SIG-M5 (cell line): Measurements from ENCODE around the gene TMX3.

ENCODE experiments used
- DNase-seq: peaks from one replicate; lab custom pipeline; 2025; lab: John Stamatoyannopoulos, UW

TMX3 gene

DNA sequence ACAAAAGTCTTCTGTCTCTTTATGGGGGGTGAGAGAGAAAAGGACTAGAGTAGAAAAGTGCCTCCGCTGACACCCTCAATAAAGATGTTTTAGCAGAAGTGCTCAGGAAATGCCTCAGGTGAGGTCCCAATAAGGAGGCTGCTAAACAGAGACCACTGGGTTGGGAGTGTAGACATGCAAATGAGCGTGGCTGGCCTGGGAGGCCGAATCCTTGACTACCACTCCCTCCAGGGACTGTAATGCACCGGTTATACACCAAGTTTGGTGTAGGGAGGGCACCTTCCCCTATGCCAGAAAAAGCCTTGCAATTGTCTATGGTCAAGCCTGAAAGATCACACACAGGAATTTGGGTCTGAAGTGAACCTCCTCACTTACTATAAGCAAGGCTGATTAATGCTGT lies 1.8 kb downstream of the TMX3 start:
- no peak for DNase-seq

DNA sequence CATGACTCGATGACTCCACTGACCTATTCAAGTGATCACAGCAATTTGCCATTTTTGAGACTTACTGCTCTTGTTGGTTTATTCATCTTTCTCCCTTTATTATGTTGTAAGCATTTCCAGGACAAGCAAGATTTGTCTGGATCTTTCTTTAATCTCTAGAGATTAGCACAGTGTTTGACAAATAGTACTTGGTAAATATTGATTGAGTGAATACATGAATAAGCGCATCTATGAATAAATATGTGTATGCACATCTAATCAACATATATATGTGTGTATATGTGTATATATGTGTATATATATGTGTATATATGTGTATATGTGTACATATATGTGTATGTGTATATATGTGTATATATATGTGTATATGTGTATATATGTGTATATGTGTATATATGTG lies 7.3 kb downstream of the TMX3 start:
- DNase-seq = no peak

- no peak for DNase-seq
Observed at GRCh38 chr18:68705119-68705518, 9.8 kb downstream of the TMX3 start.

GRCh38 chr18:68703326-68703725 lies 11.6 kb downstream of the TMX3 start:
- no peak for DNase-seq

DNA sequence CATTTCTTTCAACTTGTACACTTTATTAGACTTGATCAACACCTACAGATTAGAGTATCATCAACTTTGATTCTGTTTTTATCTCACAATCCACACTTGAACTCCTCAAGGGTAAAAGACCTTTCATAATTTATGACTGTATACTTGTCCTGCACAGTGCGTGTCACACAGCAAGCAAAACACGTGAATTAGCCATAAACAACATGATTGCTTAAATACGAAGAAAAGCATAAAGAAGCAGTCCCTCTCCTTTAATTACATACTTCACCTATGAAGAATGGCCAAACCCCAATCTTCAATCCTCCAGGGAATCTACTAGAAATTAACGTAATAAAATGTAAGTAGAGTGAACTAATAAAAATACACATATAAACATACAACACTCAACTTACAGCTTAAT lies 13.6 kb downstream of the TMX3 start:
- no peak for DNase-seq

DNA sequence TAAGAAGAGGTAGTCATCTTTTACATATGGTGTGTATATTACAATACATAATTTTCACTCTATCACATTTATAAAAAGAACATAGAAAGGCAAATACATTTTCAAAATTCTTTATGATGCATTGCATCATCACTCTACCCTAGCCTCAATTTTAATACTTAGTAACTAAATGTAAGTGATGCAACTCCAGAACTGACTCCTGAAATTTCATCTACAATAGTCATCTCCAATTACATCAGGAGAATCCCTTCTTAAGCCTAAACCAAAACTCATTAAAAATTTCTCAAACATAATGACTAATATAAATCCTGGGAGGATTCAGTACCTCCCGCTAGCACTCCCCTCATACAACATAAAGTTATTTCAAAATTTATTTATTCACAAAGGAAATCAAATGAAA lies 15.9 kb downstream of the TMX3 start:
- DNase-seq = no peak

DNA sequence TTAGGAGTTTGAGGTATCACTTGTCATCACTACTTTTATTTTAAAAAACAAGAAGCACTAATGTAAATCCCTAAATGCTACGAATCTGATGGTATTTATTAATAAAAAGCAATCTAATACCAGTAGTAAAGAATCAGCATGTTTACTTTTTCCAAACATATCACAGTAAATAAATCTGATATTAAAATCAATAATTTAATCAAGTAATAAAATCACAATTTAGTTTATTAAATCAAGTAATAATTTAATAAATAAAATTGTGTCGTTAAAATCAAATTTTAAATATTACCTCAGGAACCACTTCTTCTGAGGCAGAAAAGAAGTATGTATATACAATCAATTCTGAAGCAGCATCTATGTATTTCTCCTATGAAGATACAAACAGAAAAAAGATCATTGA lies 18.0 kb downstream of the TMX3 start:
- no peak for DNase-seq

- no peak for DNase-seq
Observed at GRCh38 chr18:68694316-68694715, 20.6 kb downstream of the TMX3 start.

DNA sequence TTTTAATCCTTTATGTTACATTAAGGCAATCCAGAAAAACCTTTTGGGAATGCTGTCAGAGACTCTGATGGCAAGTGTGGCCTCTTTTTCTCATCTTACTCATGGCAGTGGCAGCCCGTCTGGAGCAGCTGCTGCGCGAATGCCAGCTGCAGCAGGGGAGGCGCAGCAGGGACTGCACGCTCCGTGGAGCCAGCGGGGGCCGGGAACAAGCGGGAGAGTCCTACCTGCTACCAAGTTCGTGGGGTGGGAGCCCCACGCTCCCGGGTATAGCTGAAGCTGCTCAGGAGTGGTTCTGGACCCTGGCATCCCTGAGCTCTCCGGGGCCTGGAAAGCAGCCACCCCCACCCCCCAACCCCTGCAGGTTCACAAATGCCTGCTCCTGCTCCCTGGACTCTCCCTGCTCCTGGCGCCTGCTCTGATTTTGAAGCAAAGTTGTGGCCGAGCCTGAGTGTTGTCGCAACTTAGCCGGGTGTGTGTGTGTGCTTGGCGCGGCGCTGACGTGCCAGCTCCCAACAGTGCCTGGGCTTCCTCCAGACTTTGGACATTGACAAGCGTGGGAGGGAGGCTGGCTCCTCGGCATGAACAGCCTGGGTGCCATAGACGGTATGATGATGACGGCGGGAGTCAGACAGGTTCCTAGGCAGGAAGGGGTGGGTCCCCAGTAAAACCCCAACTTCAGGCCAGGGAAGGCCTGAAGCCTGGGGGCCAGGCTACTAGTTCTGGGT lies 21.7 kb downstream of the TMX3 start:
- DNase-seq = no peak

DNA sequence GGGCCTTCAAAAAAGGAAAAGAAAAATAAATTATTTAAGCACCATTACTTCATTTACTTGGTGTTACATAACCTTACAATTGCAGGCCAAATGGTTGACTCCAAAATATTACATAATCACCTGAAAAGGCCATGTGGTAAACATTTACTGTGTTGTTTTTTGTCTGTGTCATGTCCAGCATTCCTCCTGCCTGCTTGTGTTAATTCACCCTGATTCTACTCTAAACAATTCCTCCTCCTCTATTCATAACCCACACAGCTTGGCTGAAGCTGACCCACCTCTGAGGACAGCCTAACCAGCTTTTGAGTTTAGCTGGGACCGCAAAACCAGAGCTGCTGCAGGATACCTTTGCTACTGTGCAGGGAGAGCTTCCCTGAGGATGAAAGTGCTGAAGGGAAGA lies 35.4 kb downstream of the TMX3 start:
- DNase-seq = no peak

GRCh38 chr18:68676913-68677312 lies 38.0 kb downstream of the TMX3 start:
- DNase-seq = no peak

GRCh38 chr18:68667121-68667520 lies 47.8 kb downstream of the TMX3 start:
- DNase-seq = no peak

DNA sequence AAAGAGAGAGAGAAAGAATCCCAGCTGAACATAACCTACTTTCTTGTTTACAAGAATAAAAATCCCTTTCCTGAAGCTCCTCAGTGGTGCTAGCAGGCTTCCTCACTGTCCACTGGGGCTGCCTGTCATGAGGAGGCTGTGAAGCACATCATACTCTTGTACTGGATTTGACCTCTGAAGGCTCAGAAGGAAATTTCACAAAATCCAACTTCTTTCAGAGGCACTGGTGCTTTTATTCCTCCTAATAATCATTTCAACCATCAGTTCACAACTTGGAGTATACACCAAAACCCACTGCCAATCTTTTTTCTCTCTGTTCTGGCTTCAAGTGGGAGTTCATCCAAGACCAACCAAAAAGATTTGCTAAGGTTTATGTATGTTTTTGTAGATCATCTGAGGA lies 48.5 kb downstream of the TMX3 start:
- DNase-seq = no peak

DNA sequence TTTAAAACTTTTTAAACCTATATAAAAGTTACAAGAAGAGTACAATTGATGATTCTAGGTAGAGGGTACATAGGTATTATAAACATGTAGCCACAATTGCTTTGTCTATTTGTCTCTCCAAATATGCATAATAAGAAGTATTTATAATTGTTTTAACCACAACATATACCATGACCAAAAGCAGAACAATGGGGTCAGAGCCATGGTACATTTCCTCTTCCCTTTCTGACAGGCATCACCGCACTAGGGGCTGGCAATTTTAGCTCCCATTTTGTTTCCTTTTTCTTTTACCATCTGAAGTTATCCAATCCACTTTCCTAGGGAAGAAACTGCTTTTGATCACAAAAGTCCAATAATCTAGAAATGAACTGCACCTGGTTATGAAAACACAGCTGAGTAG lies 49.3 kb downstream of the TMX3 start:
- DNase-seq = no peak

GRCh38 chr18:68662754-68663153 lies 52.2 kb downstream of the TMX3 start:
- no peak for DNase-seq

DNA sequence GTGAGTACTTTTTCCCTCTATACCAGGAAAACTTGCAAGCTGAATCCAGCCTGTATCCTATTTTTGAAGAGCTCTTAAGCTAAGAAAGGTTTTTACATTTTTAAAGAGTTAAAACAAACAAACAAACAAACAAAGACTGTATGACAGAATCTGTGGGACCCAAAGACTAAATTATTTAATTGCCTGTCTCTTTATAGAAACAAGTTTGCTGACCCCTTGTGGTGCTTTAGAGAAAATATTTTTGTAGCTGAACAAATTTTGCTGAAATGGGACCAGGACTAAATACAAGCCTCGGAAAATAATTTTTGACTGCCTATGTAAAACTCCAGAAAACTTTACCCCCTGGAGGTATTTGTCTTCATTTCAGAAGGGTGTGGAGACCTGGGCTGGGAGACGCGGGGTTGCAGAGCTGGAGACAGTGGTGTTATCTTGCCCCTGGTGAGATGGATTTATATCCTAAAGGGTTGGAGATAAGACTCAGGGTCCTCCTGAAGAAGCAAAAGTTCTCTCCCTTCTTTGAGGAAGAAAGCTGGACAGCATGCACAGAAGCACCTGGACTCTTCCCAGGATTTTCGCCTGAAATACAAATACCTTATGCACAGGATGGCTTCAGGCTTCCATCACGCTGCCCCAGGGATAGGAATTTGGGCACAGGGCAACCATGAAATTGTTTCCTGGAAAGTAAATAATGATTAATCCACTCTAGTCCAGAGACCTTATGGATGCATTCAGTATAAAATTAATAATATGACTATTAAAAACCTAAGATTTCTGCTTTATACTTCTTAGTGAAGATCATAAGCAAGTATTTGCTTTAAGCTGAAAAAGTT lies 54.3 kb downstream of the TMX3 start:
- DNase-seq = no peak

- DNase-seq = no peak
Observed at GRCh38 chr18:68648191-68648590, 66.7 kb downstream of the TMX3 start.

- no peak for DNase-seq
Observed at GRCh38 chr18:68642003-68642402, 72.9 kb downstream of the TMX3 start.

DNA sequence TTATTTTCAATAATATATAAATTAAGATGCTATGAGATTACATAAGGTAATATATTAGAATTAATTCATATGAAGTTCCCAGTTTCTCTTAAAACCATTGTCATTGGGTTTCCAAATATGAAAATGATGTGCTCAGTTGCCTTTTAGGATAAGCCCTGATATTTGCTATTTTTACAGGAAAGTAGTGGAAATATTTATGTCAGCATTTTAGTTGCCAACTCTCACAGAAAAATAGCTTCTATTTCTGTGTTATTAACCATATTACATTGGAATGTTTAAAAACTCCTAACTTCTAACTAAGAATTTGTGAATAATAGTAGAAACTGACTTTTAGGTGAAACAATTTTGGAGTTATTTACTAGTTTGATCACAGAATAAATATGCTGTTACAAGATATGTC lies 74.0 kb downstream of the TMX3 start:
- DNase-seq = no peak

- no peak for DNase-seq
Observed at GRCh38 chr18:68638613-68639012, 76.3 kb downstream of the TMX3 start.

DNA sequence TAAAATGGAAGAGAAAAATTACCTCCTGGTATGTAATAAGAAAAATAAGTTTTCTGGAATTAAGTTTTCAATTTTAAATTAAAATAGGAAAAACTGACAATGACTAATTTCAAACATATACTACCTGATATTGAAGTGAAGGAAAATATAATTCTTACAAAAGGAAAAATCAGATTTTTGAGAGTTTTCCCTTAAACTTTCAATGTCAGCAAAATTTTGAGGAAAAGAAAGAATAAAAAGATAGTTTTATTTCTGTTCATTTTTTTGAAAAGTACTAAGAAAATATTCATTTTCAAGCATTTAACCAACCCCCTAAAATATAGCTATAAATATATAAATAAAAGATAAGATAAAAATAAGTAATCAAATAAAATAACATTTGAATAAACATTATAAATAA lies 87.1 kb downstream of the TMX3 start:
- no peak for DNase-seq
